OCI-LY7 (cell line): ENCODE data around the gene PLPPR1.

Experiments
- CTCF ChIP-seq: fragments of 200-600 bp; sonication (generic); conservative IDR thresholded peaks from 2 replicates; pipeline ENCODE4 v1.5.1; 2014; ENCODE audit warnings: mild to moderate bottlenecking, antibody characterized with exemption, low read length, moderate library complexity, mixed read lengths
- EZH2phosphoT487 ChIP-seq: fragments of 200-600 bp; sonication (generic); IDR thresholded peaks from 2 replicates; pipeline ENCODE4 v1.6.1; 2018; ENCODE audit warnings: low read depth, borderline replicate concordance, mild to moderate bottlenecking, mixed run types, antibody characterized with exemption, low read length, moderate library complexity, mixed read lengths

- TF ChIP-seq CTCF = no peak
- TF ChIP-seq EZH2phosphoT487 = no peak
These were observed 246.6 kb downstream of the PLPPR1 start for GRCh38 chr9:101274971-101275768.
